ENCODE data around the gene UCN2.
A peak's percentile ranks its signal among the peaks of the same experiment; 100 is the strongest.
"Not testable (repeated sequence)": the region's sequence is repeated elsewhere in the genome, so short reads cannot be mapped to it uniquely, and the experiment has no call there.

The UCN2 gene

DNA sequence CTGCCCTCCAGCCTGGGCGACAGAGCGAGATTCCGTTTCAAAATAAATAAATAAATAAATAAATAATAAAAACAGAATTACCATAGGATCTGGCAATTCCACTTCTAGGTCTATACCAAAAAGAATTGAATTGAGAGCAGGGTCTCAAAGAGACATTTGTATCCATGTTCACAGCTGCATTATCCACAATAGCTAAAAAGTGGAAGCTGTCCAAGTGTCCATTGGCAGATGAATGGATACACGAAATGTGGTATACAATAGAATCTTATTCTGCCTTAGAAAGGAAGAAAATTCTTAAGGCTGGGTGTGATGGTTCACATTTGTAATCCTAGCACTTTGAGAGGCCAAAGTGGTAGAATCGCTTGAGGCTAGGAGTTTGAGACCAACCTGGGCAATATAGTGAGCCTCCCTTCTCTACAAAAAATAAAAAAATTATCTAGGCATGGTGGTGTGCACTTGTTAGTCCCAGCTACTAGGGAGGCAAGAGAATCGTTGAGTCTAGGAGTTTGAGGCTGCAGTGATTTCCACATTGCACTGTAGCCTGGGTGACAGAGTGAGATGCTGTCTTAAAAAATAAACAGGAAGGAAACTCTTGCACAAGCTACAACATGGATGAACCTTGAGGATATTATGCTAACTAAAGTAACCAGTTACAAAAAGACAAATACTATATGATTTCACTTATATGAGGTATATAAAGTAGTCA is 31.2 kb downstream of the UCN2 start:
- DNase-seq: no peak

DNA sequence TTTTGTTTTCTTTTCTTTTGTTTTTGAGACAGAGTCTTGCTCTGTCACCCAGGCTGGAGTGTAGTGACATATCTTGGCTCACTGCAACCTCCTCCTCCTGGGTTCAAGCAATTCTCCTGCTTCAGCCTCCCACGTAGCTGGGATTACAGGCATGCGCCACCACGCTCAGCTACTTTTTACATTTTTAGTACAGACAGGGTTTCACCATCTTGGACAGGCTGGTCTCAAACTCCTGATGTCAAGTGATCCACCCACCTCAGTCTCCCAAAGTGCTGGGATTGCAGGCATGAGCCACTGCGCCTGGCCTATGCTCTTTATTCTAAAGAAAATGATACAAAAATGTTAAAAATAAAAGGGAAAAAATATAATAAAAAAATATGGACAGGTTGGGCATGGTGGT is 32.9 kb downstream of the UCN2 start:
- not testable (repeated sequence) for DNase-seq

DNA sequence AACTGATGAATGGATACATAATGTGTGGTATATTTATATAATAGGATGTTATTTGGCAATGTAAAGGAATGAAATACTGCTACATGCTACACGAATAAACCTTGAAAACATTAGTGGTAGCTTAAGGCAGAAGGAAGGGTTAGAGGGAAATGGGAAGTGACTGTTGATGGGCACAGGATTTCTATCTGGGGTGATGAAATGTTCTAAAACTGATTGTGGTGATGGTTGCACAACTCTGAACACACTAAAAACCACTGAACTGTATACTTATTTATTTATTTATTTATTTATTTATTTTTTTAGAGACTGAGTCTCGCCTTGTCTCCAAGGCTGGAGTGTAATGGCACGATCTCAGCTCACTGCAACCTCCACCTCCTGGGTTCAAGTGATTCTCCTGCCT is 34.8 kb downstream of the UCN2 start:
- DNase-seq: peak; percentile 52

DNA sequence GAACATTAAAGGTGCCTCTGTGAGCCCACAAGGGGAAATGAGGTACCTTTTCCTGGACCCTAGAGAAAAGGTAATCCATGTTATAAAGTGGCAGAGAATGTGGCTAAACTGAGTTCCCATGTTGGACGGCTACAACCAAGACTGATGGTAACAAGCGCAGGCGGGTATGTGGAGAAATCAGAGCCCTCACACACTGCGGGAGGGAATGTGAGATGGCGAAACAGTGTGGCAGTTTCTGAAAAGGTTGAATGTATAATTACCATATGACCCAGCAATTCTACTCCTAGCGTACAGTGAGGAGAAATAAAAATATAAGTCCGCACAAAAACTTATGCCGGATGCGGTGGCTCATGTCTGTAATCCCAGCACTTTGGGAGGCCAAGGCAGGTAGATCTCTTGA is 35.5 kb downstream of the UCN2 start:
- DNase-seq: no peak

DNA sequence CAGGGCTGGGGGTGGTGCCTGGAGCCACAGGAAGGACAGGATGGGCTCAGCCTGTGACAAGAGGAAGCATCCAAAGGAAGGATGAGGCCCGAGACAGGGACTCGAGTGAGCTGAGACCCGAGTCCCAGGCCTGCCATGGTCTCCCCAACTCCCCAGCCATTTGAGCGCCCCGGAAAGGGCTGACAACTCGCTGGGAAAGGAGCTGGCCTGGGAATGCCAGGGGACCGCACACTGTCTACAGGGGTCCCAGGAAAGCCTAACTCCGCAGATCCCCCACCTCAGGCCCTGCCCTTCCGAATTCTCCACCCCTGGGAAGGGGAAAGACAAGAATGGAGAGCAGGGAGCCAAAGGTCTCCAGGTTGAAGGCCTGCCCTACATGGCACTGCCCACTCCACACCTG is 38.6 kb downstream of the UCN2 start:
- no peak for DNase-seq

DNA sequence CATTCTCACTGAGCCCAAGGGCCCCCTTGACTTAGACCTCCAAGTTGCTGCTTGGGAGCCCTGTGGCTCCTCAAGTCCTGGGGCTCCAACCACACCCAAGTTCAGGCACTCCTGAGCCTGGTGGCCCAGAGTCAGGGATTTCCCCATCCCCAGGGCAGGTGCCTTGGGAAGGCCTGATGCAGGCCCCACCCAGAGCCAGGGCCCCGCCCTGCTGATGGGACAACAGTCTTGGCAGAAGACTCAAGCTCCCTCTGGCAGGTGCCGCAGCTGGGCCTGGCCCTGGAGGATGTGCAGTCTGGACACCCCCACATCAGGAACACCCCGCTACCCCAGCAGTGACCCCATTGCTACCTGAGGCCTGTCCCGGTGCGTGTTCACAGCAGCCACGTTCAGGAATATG is 41.9 kb downstream of the UCN2 start:
- no peak for DNase-seq

DNA sequence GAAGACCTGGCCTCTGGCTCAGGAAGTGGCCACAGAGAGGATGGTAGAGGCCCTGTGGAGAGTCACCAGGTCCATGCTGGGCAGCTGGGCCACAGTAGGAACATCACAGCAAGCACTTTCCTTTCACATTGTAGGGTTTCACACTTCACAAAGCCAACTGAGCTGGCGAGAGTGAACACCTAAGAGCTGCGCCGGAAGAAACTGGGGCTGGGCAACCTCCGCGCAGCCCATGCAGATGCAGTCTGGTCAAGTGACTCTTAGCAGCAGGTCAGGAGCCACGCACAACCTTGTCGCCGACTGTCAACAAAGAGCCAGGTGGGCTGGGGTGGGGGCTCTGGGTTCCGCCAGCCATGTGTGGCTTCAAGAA is 44.3 kb downstream of the UCN2 start:
- no peak for DNase-seq

DNA sequence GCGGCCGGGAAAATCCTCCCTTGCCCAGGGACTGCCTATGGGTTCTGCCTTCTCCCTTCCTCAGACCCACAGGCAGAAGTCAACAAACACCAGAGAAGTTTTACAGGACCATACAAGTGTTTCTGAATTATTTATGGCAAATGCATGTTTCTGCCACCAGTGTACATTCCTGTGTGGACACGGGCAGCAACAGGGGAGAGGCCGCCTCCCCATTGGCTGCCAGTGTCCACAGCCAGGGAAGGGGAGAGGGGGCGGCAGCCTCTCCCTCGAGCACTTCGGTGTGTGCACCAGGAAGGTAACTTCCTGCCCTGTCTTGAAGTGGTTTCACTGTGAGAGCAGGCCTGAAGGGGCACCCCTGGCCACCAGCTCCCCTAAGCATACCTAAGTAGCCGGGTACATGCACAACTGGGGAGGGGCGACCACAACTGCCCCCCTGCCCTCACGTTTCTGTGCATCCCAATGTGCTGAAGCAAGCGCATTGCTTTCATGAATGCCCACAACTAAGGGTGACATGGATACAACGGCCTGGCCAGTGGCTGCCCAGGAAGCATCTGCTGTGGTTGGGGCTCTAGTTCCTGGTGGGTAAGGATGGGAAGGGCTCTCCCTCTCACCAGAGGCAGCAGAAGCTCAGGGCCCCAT is 44.8 kb downstream of the UCN2 start:
- DNase-seq: no peak

DNA sequence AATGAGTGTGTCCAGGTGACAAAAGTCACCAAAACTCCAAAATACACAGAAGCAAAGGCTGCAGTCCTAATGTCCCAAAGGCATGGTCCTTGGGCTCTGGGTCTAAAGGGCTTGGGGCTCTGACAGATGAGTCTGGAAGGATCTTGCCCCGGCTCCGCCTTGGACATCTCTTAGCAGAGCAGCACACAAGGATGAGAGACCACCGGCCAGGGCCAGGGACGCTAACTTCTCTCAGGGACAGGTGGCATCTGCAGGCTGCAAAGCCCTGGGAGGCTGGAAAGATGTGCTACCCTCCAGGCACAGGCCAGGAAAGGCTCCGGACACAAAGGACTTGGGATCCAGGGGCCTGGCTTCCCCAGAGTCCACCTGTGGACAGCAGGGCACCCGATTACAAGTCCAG is 45.5 kb downstream of the UCN2 start:
- DNase-seq: no peak

DNA sequence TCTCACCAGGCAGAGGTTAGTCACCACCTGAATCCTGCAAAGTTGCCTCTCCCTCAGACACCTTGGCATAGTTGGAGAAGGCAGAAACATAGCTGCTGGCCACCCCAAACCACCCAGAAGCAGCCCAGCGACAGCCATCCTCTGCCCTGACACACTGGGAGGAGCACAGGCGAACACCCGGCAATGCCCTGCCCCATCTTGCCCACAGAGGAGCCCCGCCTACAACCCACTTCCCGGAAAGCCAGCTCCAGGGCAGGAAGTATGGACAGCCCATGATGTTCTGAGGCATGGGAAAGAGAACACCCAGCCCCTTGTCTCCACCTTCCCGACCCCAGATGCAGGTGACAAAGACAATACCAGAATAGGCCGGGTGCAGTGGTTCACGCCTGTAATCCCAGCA is 47.0 kb downstream of the UCN2 start:
- DNase-seq: no peak

DNA sequence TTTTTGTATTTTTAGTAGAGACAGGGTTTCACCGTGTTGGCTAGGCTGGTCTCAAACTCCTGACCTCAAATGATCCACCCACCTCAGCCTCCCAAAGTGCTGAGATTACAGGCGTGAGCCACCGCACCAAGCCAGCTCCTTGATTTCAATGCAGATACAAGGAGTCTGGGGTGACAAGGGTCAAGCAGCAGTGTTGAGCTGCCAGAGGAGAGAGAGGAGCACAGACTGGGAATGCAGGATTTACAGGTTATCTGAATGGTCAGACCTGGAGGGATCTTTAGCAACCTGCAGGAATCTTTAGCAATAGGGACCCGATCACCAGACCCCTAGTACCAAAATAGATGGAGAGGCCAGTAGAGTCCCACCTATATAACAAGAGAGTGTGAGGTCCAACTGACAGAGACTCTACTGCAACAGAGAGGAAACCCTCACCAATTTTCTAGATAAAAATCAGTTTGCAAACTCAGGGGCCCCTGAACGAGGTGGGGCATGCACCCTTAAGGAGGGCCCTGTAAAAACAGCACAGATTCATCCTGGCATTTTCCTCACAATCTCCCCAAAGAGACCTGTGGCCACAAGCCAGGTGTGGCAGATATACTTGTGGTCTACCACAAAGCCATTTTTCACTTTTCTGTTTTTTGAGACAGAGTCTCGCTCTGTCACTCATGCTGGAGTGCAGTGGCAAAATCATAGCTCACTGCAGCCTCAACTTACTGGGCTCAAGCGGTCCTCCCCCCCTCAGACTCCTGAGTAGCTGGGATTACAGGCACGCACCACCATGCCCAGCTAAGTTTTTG is 49.0 kb downstream of the UCN2 start:
- DNase-seq: no peak

Measured in OCI-M1 (cell line).